ENCODE results near the gene SRF. TPM values are rescaled to one million over a fixed set of nuclear protein-coding genes. Genes with fewer than 3 reads are reported as not detected.

The SRF gene
- total RNA-seq, 1 experiment from 2014 or later: 32.1 TPM

- POLR2A ChIA-PET: interaction anchor here (1.5 kb wide), 1 partner anchor 25 kb away, joined by 3 read pairs; no protein-coding TSS in a partner anchor
- Mint-ChIP-seq H3K4me3 (ENCODE audit: unreplicated experiment) (no peak overlapping the region), H3K27ac (ENCODE audit: low read depth, unreplicated experiment) (no peak overlapping the region), H3K9me3 (ENCODE audit: unreplicated experiment) (no peaks in the 10 kb centered on the region), H3K36me3 (ENCODE audit: insufficient read depth, unreplicated experiment) (no peaks in the 10 kb centered on the region), H3K4me1 (ENCODE audit: insufficient read depth, unreplicated experiment) (peaks cover 18% of the 10 kb centered on the region), H3K27me3 (ENCODE audit: insufficient read depth, unreplicated experiment) (no peaks in the 10 kb centered on the region)
- DNase-seq (ENCODE audit: unreplicated experiment): no peak
- TF ChIP-seq CTCF (IDR thresholded peaks at IDR 0.05; ENCODE audit: unreplicated experiment): no peak
- CTCF ChIA-PET: interaction anchor here (0.5 to 1.1 kb wide), 3 partner anchors 11 to 265 kb away, joined by 3 to 4 read pairs (median 3); no protein-coding TSS in a partner anchor
- no TSS peak for BruUV-seq (replicated peaks)
- intact Hi-C loops (cut with micrococcal nuclease): no loop called here
Measured at GRCh38 chr6:43146709-43147688, 24.1 kb upstream of the SRF start.

- Mint-ChIP-seq H3K27ac (ENCODE audit: low read depth, unreplicated experiment) (no peak overlapping the region), H3K4me3 (ENCODE audit: unreplicated experiment) (no peak overlapping the region), H3K9me3 (ENCODE audit: unreplicated experiment) (no peaks in the 10 kb centered on the region), H3K27me3 (ENCODE audit: insufficient read depth, unreplicated experiment) (no peaks in the 10 kb centered on the region), H3K36me3 (ENCODE audit: insufficient read depth, unreplicated experiment) (no peaks in the 10 kb centered on the region), H3K4me1 (ENCODE audit: insufficient read depth, unreplicated experiment) (peaks cover 18% of the 10 kb centered on the region)
- ChIA-PET CTCF (interaction anchor here (0.5 to 1.1 kb wide), 2 partner anchors 88 to 266 kb away, joined by 3 to 4 read pairs; no protein-coding TSS in a partner anchor), POLR2A (no interaction called here)
- no TSS peak for BruUV-seq (replicated peaks)
- intact Hi-C loops (cut with micrococcal nuclease): no loop called here
- no peak for DNase-seq (ENCODE audit: unreplicated experiment)
- no peak for TF ChIP-seq CTCF (IDR thresholded peaks at IDR 0.05; ENCODE audit: unreplicated experiment)
Measured at GRCh38 chr6:43147691-43148477, 23.2 kb upstream of the SRF start.

- ChIA-PET CTCF (interaction anchor here (0.6 to 1.0 kb wide), 4 partner anchors 21 to 165 kb away, joined by 3 to 5 read pairs (median 3); partner anchors contain the start of gene PPP2R5D), POLR2A (interaction anchor here (0.9 to 1.4 kb wide), 2 partner anchors 21 to 90 kb away, joined by 3 to 4 read pairs; partner anchors contain the start of genes KLC4 and MRPL2)
- no peaks in the 10 kb centered on the region for H3K36me3 Mint-ChIP-seq (ENCODE audit: insufficient read depth, unreplicated experiment)
- no peaks in the 10 kb centered on the region for H3K27me3 Mint-ChIP-seq (ENCODE audit: insufficient read depth, unreplicated experiment)
- no TSS peak for BruUV-seq (replicated peaks)
- H3K27ac Mint-ChIP-seq (ENCODE audit: low read depth, unreplicated experiment): no peak overlapping the region
- no peak overlapping the region for H3K4me3 Mint-ChIP-seq (ENCODE audit: unreplicated experiment)
- no peaks in the 10 kb centered on the region for H3K9me3 Mint-ChIP-seq (ENCODE audit: unreplicated experiment)
- DNase-seq (ENCODE audit: unreplicated experiment): no peak
- intact Hi-C loops (cut with micrococcal nuclease): no loop called here
- TF ChIP-seq CTCF (IDR thresholded peaks at IDR 0.05; ENCODE audit: unreplicated experiment): no peak
- peaks cover 13% of the 10 kb centered on the region for H3K4me1 Mint-ChIP-seq (ENCODE audit: insufficient read depth, unreplicated experiment)
Measured at GRCh38 chr6:43149265-43149664, 21.8 kb upstream of the SRF start.
